ELR (cell line): ENCODE measurements around the gene KCND3.

Experiments used
- DNase-seq: peaks from one replicate; pipeline ENCODE4 v3.0.0-alpha.2; 2015; ENCODE audit warnings: low read depth

Gene KCND3

GRCh38 chr1:111880881-111881837, 108.3 kb downstream of the KCND3 start:
- DNase-seq = no peak

GRCh38 chr1:111879081-111879480, 110.4 kb downstream of the KCND3 start:
- peak; percentile 6 for DNase-seq

GRCh38 chr1:111878649-111879048, 110.8 kb downstream of the KCND3 start:
- DNase-seq = no peak

- DNase-seq = no peak
These were observed 111.4 kb downstream of the KCND3 start for GRCh38 chr1:111878091-111878490.

- no peak for DNase-seq
These were observed 112.8 kb downstream of the KCND3 start for GRCh38 chr1:111876631-111877030.

- DNase-seq = no peak
These were observed 113.8 kb downstream of the KCND3 start for GRCh38 chr1:111875640-111876039.

- no peak for DNase-seq
These were observed 115.9 kb downstream of the KCND3 start for GRCh38 chr1:111873460-111874030.

GRCh38 chr1:111870181-111870580, 119.3 kb downstream of the KCND3 start:
- DNase-seq = no peak

GRCh38 chr1:111867868-111868440, 121.5 kb downstream of the KCND3 start:
- DNase-seq = no peak

- DNase-seq = peak; percentile 7
These were observed 124.6 kb downstream of the KCND3 start for GRCh38 chr1:111864862-111865261.

GRCh38 chr1:111863401-111863800, 126.1 kb downstream of the KCND3 start:
- no peak for DNase-seq

GRCh38 chr1:111862599-111862998, 126.9 kb downstream of the KCND3 start:
- no peak for DNase-seq

- no peak for DNase-seq
These were observed 127.9 kb downstream of the KCND3 start for GRCh38 chr1:111861523-111861922.

GRCh38 chr1:111857194-111857651, 132.2 kb downstream of the KCND3 start:
- no peak for DNase-seq

GRCh38 chr1:111856411-111857185, 132.9 kb downstream of the KCND3 start:
- no peak for DNase-seq

GRCh38 chr1:111855260-111855659, 134.2 kb downstream of the KCND3 start:
- no peak for DNase-seq

GRCh38 chr1:111852261-111852721, 137.2 kb downstream of the KCND3 start:
- DNase-seq = no peak

- no peak for DNase-seq
These were observed 137.9 kb downstream of the KCND3 start for GRCh38 chr1:111851552-111851951.

- no peak for DNase-seq
These were observed 139.4 kb downstream of the KCND3 start for GRCh38 chr1:111850109-111850508.

- DNase-seq = no peak
These were observed 140.5 kb downstream of the KCND3 start for GRCh38 chr1:111848852-111849545.

GRCh38 chr1:111847466-111847865, 142.0 kb downstream of the KCND3 start:
- no peak for DNase-seq
